Mesothelial cell of epicardium (in vitro differentiated cells): ENCODE data around the gene FGF18. TPM values are rescaled to one million over a fixed set of nuclear protein-coding genes. Genes with fewer than 3 reads are reported as not detected.

Experiments
- DNase-seq, 2 experiments: peaks; one replicate each; pipeline ENCODE4 v3.0.0; 2021; ENCODE audit warnings: low spot score in 2 of 2; ENCODE audit not compliant: unreplicated experiment in 2 of 2
- H3K27ac Mint-ChIP-seq: 2 replicates; pipeline ENCODE4 v1.8.0; 2021; ENCODE audit warnings: mixed read lengths
- H3K27me3 Mint-ChIP-seq: 2 replicates; pipeline ENCODE4 v1.8.0; 2021; ENCODE audit warnings: low read depth, mixed read lengths
- H3K36me3 Mint-ChIP-seq: 2 replicates; pipeline ENCODE4 v1.8.0; 2021; ENCODE audit warnings: mixed read lengths
- H3K4me1 Mint-ChIP-seq: 2 replicates; pipeline ENCODE4 v1.8.0; 2021; ENCODE audit warnings: mixed read lengths
- H3K4me3 Mint-ChIP-seq: 2 replicates; pipeline ENCODE4 v1.8.0; 2021; ENCODE audit warnings: mild to moderate bottlenecking, moderate library complexity, mixed read lengths
- H3K9me3 Mint-ChIP-seq: 2 replicates; pipeline ENCODE4 v1.8.0; 2021; ENCODE audit warnings: mixed read lengths
- CTCF ChIP-seq: fragments of 200-600 bp; sonication (generic); IDR thresholded peaks from one replicate; pipeline ENCODE4 v1.5.0; 2021; ENCODE audit warnings: antibody characterized with exemption; ENCODE audit not compliant: unreplicated experiment
- total RNA-seq: library from RNA; stranded (reverse); gene quantifications from 3 replicates; pipeline ENCODE4 v1.2.1, GENCODE V29; 2021

The FGF18 gene
- total RNA-seq, 1 donor from 2014 or later = 10.2 TPM

- no peak for TF ChIP-seq CTCF
- H3K36me3 Mint-ChIP-seq = no peaks in the 10 kb centered on the region
- no peak for DNase-seq
- peak overlapping the region; percentile 61 for H3K27ac Mint-ChIP-seq
- H3K4me1 Mint-ChIP-seq = peaks cover 45% of the 10 kb centered on the region
- H3K4me3 Mint-ChIP-seq = no peak overlapping the region
- H3K9me3 Mint-ChIP-seq = no peaks in the 10 kb centered on the region
- H3K27me3 Mint-ChIP-seq = peaks cover 24% of the 10 kb centered on the region
Measured at GRCh38 chr5:171425596-171426244, 6.3 kb downstream of the FGF18 start.

GRCh38 chr5:171426266-171426665 is 6.8 kb downstream of the FGF18 start:
- Mint-ChIP-seq H3K9me3 (no peaks in the 10 kb centered on the region), H3K27me3 (peaks cover 19% of the 10 kb centered on the region), H3K4me3 (no peak overlapping the region), H3K36me3 (no peaks in the 10 kb centered on the region), H3K27ac (no peak overlapping the region), H3K4me1 (peaks cover 39% of the 10 kb centered on the region)
- no peak for DNase-seq
- TF ChIP-seq CTCF = no peak

GRCh38 chr5:171426680-171427079 is 7.2 kb downstream of the FGF18 start:
- Mint-ChIP-seq H3K4me3 (no peak overlapping the region), H3K27ac (no peak overlapping the region), H3K9me3 (no peaks in the 10 kb centered on the region), H3K4me1 (peaks cover 35% of the 10 kb centered on the region), H3K36me3 (no peaks in the 10 kb centered on the region), H3K27me3 (peaks cover 15% of the 10 kb centered on the region)
- no peak for TF ChIP-seq CTCF
- no peak for DNase-seq

GRCh38 chr5:171427318-171428167 is 8.1 kb downstream of the FGF18 start:
- no peak for TF ChIP-seq CTCF
- H3K4me1 Mint-ChIP-seq = peaks cover 31% of the 10 kb centered on the region
- H3K4me3 Mint-ChIP-seq = no peak overlapping the region
- peaks cover 6% of the 10 kb centered on the region for H3K27me3 Mint-ChIP-seq
- DNase-seq = no peak
- no peaks in the 10 kb centered on the region for H3K9me3 Mint-ChIP-seq
- no peak overlapping the region for H3K27ac Mint-ChIP-seq
- no peaks in the 10 kb centered on the region for H3K36me3 Mint-ChIP-seq

GRCh38 chr5:171428168-171428696 is 8.8 kb downstream of the FGF18 start:
- H3K36me3 Mint-ChIP-seq = no peaks in the 10 kb centered on the region
- no peak for DNase-seq
- H3K4me3 Mint-ChIP-seq = no peak overlapping the region
- no peak for TF ChIP-seq CTCF
- H3K9me3 Mint-ChIP-seq = no peaks in the 10 kb centered on the region
- peaks cover 31% of the 10 kb centered on the region for H3K4me1 Mint-ChIP-seq
- peaks cover under 1% of the 10 kb centered on the region for H3K27me3 Mint-ChIP-seq
- no peak overlapping the region for H3K27ac Mint-ChIP-seq
